ENCODE results near the gene GCH1. TPM values are rescaled to one million over a fixed set of nuclear protein-coding genes. Genes with fewer than 3 reads are reported as not detected.

GCH1 gene
- total RNA-seq, 1 donor from 2014 or later: 1.7 TPM

DNA sequence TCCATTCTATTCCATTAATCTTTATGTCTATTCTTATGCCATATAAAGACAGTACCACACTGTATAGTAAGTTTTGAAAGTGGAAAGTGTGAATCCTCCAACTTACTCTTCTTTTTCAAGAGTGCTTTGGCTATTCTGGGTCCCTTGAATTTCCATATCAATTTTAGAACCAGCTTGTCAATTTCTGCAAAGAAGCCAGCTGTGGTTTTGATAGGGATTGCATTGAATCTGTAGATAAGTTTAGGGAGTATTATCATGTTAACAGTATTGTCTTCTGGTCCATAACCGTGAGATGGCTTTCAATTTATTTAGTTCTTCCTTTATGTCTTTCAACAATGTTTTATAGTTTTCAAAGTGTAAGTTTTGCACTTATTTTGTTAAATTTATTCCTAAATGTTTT, 34.2 kb upstream of the GCH1 start:
- TF ChIP-seq, protein P1, sequence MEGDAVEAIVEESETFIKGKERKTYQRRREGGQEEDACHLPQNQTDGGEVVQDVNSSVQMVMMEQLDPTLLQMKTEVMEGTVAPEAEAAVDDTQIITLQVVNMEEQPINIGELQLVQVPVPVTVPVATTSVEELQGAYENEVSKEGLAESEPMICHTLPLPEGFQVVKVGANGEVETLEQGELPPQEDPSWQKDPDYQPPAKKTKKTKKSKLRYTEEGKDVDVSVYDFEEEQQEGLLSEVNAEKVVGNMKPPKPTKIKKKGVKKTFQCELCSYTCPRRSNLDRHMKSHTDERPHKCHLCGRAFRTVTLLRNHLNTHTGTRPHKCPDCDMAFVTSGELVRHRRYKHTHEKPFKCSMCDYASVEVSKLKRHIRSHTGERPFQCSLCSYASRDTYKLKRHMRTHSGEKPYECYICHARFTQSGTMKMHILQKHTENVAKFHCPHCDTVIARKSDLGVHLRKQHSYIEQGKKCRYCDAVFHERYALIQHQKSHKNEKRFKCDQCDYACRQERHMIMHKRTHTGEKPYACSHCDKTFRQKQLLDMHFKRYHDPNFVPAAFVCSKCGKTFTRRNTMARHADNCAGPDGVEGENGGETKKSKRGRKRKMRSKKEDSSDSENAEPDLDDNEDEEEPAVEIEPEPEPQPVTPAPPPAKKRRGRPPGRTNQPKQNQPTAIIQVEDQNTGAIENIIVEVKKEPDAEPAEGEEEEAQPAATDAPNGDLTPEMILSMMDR (IDR thresholded peaks at IDR 0.05; ENCODE audit: borderline replicate concordance): no peak
- DNase-seq: no peak

DNA sequence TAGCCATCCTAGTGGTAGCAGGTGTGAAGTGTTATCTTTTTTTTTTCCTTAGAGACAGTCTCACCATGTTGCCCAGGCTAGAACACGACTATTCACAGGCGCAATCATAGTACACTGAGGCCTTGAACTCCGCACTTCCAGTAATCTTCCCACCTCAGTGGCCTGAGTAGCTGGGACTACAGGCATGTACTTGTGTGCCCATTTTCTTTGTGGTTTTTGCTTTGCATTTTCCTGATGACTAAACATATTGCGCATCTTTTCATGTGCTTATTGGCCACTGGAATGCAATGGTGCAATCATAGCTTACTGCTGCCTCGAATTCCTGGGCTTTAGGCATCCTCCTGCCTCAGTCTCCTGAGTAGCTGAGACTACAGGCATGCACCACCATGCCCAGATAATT, 33.3 kb upstream of the GCH1 start:
- intact Hi-C loops (cut with micrococcal nuclease): no loop called here
- Histone ChIP-seq H3K4me3 (no peak overlapping the region), H3K4me1 (no peaks in the 10 kb centered on the region), H3K27me3 (ENCODE audit: low read depth) (no peaks in the 10 kb centered on the region), H3K9me3 (replicated peaks) (no peaks in the 10 kb centered on the region), H3K27ac (replicated peaks) (no peak overlapping the region), H3K36me3 (no peaks in the 10 kb centered on the region)
- TF ChIP-seq, protein P1 (IDR thresholded peaks at IDR 0.05; ENCODE audit: borderline replicate concordance): no peak
- DNase-seq: no peak

More for the DNA sequence above, 34.2 kb upstream of the GCH1 start:
- Histone ChIP-seq H3K4me1 (no peaks in the 10 kb centered on the region), H3K27me3 (ENCODE audit: low read depth) (no peaks in the 10 kb centered on the region), H3K9me3 (replicated peaks) (no peaks in the 10 kb centered on the region), H3K4me3 (no peak overlapping the region), H3K27ac (replicated peaks) (no peak overlapping the region), H3K36me3 (no peaks in the 10 kb centered on the region)
- intact Hi-C loops (cut with micrococcal nuclease): no loop called here

DNA sequence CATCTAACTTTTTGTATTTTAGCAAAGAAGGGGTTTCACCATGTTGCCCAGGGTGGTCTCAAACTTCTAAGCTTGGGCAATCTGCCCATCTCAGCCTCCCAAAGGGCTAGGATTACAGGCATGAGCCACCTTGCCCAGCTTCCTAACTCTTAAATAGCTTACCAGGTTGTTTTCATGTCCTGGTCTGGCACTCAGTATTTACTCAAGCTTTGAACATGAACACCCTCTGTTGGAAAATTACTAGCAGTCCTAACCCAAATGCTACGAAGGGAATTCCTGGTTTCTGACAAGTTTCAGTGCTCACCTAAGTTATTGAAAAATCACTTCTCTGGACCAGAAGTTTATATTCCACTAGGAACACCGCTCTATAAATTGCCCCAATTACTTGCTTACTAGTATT, 32.5 kb upstream of the GCH1 start:
- TF ChIP-seq, protein P1 (IDR thresholded peaks at IDR 0.05; ENCODE audit: borderline replicate concordance): no peak
- no peaks in the 10 kb centered on the region for H3K36me3 ChIP-seq

DNA sequence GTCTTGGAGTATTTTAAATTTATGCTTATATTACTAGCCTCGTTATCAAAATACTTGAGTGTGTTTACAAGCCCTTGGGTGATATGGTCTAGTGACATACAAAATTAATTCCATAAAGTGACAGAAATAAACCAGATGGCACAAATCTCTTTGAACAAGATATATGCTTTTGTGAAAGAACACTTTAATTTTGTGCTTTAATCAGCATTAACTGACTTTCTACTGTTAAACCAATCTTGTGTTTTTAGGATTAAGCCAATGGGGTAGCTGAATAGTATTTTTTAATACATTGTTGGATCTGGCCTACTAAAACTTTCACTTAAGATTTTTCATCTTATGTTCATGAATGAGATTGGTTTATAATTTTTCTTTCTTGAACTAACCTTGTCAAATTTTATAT, 30.4 kb upstream of the GCH1 start:
- no peak for DNase-seq
- Histone ChIP-seq H3K4me1 (no peaks in the 10 kb centered on the region), H3K36me3 (no peaks in the 10 kb centered on the region), H3K9me3 (replicated peaks) (no peaks in the 10 kb centered on the region), H3K4me3 (no peak overlapping the region), H3K27ac (replicated peaks) (no peak overlapping the region), H3K27me3 (ENCODE audit: low read depth) (no peaks in the 10 kb centered on the region)
- TF ChIP-seq, protein P1 (IDR thresholded peaks at IDR 0.05; ENCODE audit: borderline replicate concordance): no peak
- intact Hi-C loops (cut with micrococcal nuclease): no loop called here

More for the DNA sequence above, 32.5 kb upstream of the GCH1 start:
- Histone ChIP-seq H3K27me3 (ENCODE audit: low read depth) (no peaks in the 10 kb centered on the region), H3K9me3 (replicated peaks) (no peaks in the 10 kb centered on the region), H3K4me3 (no peak overlapping the region), H3K27ac (replicated peaks) (no peak overlapping the region), H3K4me1 (no peaks in the 10 kb centered on the region)
- DNase-seq: no peak
- intact Hi-C loops (cut with micrococcal nuclease): no loop called here

DNA sequence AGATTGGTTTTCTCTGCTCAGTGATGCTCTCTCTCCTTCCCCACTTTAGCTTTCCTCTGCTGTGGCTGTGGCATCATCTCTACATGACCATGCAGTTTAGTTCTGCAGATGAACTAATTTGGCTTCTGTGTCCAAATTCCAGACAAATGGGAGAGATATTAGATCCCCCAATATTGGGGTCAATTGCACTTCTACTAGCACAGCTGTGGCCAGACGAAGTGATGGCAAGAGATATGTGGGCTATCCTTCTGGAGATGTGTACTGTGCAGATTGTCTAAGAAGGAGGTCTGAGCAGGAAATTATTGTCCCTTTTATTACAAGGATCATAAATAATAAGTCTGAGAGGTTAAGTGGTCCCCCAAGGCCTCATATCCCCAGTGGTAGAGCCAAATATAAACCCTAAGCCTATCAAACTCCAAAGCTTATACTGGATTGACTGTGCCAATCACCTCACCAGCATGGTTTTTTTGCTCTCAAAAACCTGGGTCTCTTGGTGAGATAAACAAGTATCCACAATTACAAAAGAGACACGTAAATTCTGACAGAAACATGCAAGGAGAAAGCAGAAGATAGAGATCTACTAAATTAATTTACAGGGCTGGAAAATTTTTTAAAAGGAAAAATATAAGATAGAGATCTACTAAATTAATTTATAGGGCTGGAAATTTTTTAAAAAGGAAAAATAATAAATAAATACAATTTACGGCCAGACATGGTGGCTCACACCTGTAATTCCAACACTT, 29.1 kb upstream of the GCH1 start:
- intact Hi-C loops (cut with micrococcal nuclease): no loop called here
- Histone ChIP-seq H3K9me3 (replicated peaks) (no peaks in the 10 kb centered on the region), H3K27ac (replicated peaks) (no peak overlapping the region), H3K36me3 (no peaks in the 10 kb centered on the region), H3K4me3 (no peak overlapping the region), H3K27me3 (ENCODE audit: low read depth) (no peaks in the 10 kb centered on the region), H3K4me1 (no peaks in the 10 kb centered on the region)
- DNase-seq: no peak
- TF ChIP-seq, protein P1 (IDR thresholded peaks at IDR 0.05; ENCODE audit: borderline replicate concordance): no peak

Measured in left ventricle myocardium inferior (tissue), 1 donor.